HG03460 (cell line): ENCODE measurements around the gene SYTL2.
"Not testable (repeated sequence)": the region's sequence is repeated elsewhere in the genome, so short reads cannot be mapped to it uniquely, and the experiment has no call there.

Experiments used
- ATAC-seq: cut with Tn5 transposase; IDR thresholded peaks from one replicate; pipeline ENCODE4 v1.9.1; 2021; ENCODE audit not compliant: unreplicated experiment

SYTL2 gene

GRCh38 chr11:85695546-85695945, 115.4 kb downstream of the SYTL2 start:
- no peak for ATAC-seq

- ATAC-seq: no peak
Measured at GRCh38 chr11:85694385-85694980, 116.5 kb downstream of the SYTL2 start.

DNA sequence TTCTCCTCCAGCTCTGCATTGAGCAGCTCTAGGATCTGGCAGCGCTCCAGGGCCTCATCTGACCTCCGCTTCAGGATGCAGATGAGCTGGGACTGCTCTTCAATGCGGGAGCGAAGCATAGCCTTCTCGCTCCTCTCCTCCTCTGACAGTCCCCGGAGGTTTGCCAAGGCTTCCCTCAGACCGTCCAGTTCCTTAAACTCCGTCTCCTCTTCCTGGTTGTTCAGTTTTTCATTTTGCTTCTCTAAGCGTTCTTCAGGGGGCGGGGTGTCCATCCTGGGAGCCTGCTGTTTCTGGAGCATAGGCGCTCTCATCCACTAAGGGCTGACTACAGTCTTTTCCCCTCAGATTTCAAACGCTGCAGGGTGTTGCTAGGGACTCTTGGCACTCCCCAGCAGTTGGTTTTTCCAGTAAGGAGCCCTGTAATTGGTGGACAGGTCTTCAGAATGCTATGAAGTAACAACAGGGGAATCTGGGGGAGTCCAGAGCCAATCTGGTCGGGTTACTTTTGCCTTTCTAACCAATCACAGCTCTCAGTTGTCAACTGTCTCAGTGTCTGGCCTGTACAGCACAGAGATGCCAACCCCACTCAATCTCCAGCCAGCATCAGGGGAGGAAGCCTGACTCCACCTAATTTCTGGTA, 125.0 kb downstream of the SYTL2 start, which contains the start of gene CCDC89:
Gene CCDC89, minus strand, starts transcription at position 376 of the 640 bp plus-strand sequence. Its CDS starts 65 bp downstream, at position 311.
- ATAC-seq: no peak

DNA sequence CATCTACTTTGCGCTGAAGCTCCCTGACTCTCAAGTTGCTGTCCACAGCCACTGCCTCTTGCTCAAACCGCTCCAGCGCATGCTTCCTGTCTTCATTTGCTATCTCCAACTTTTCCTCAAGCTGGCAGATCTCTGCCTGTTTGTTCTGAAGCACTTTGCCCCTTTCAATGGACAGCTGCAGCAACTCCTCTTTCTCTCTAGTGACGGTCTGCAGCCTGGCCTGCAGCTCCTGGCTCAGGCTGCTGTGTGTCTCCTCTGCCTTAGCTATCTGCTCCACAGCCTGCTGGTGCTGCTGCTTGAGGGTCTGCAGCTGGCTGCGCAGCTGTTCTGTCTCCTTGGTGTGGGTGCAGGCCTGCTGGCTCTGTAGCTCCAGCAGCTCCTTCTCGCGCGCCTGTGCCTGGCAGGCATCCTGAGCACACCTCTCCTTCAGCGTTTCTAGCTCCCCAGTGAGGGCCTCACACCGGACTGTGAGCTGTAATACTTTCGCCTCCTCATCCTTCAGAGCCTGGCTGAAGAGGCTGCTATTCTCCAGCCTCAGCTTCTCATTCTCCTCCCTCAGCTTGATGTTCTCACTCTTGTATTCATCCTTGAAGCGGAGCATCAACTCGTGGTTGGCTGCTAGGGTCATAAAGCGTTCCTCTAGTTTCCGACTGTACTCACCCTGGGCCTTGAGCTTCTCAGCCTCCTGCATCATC, 125.7 kb downstream of the SYTL2 start:
- no peak for ATAC-seq

GRCh38 chr11:85682330-85683305, 128.3 kb downstream of the SYTL2 start:
- peak; percentile 83 for ATAC-seq

DNA sequence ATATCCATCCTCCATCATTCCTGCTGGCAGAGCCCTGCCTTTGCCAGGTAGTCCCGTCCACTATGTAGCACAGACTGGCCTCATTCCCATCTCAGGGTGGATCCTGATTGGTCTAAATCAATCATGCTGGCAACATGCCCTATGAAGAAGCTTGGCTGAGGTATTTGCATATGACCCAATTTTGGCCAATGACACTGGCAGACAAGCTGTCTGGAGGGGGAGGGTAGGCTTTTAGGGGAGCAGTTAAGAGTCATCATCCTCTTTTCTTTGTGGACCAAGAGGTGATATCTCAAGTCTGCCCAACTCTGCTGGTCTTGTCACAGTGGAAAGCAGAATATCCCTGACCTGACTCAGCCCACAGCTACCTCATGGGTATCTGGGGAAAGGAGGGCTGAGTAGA, 130.0 kb downstream of the SYTL2 start:
- ATAC-seq: no peak

DNA sequence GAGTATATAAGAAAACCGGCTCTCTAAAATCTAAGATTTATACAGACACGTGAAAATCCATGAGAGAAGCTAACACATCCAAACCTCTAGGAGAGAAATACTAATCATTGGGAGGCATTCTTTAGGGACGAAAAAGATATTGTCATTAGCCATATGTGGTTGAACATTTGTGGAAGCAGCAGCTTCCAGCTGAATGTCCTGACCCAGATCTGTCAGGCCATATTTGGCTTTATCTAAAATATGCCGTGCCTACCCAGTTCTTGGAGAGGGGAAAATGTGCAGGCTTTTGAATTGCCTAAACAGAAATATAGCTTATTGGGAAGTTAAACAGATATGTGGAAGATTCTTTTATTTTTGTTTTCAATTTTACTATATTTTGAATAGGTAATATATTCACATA, 131.4 kb downstream of the SYTL2 start:
- ATAC-seq: no peak

DNA sequence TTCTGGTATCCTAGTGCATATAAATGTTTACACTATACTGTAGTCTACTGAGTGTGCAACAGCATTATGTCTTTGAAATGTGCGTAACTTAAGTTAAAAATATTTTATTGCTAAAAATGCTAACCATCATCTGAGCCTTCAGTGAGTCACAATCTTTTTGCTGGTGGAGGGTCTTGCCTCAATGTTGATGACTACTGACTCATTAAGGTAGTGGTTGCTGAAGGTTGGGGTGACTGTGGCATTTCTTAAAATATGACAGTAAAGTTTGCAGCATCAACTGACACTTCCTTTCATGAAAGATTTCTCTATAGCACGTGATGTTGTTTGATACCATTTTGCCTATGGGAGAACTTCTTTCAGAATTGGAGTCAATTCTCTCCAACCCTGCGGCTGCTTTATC, 137.5 kb downstream of the SYTL2 start:
- no peak for ATAC-seq

GRCh38 chr11:85672105-85672902, 138.6 kb downstream of the SYTL2 start:
- no peak for ATAC-seq

DNA sequence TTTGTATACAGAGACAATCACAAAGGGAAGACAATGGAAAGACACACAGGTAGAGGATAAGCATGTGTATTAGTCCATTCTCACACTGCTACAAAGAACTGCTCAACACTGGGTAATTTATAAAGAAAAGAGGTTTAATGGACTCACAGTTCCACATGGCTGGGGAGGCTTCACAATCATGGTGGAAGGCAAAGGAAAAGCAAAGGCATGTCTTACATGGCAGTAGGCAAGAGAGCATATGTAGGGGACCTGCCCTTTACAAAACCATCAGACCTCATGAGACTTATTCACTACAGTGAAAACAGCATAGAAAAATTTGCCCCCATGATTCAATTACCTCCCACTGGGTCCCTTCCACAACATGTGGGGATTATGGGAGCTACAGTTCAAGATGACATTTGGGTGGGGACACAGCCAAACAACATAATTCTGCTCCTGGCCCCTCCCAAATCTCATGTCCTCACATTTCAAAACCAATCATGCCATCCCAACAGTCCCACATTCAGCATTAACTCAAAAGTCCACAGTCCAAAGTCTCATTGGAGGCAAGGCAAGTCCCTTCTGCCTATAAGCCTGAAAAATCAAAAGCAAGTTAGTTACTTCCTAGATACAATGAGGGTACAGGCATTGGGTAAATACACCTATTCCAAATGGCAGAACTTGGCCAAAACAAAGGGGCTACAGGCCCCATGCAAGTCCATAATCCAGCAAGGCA, 139.8 kb downstream of the SYTL2 start:
- ATAC-seq: not testable (repeated sequence)

DNA sequence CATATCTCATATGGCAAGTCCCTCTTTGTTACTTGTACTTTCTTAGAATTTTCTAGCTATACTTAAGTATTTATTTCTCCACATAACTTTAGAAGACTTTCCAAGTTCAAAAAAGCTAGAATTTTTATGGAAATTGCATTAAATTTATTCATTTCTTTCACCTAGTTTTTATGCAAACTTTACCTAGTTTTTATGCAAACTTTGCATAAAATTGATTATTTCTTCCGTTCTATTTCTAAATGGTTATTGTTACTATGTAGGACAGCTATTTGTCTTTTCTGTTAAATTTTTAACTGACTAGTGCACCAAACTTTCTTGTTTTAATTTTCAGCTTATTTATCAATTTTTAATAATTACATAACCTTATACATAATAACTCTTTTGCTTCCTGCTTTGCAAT, 142.8 kb downstream of the SYTL2 start:
- ATAC-seq: no peak

DNA sequence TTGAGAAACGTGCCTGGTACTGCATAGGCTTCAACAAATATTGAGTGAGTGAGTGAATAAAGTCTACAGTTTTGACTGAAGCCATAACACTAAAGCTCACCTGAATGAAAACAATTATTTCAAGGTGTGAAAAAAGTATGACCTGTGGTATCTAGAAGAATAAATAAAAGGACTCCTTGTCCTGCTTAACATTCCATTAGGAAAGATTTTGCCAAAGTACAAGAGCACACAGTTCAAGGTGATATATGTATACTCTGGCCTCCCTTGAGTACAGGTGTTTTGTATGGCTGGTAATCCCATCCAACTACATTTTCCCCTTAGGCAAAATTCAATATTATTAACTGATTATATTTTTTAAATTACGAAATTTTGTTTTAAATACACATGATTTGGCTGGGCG, 144.3 kb downstream of the SYTL2 start:
- ATAC-seq: no peak

- ATAC-seq: no peak
Measured at GRCh38 chr11:85665733-85666132, 145.2 kb downstream of the SYTL2 start.

GRCh38 chr11:85664615-85665481, 146.1 kb downstream of the SYTL2 start, which contains the start of gene CREBZF:
Gene CREBZF, minus strand, starts transcription at chr11:85665129. Its CDS starts 254 bp downstream, at chr11:85664875.
- ATAC-seq: peak; percentile 86

GRCh38 chr11:85663753-85664614, 147.0 kb downstream of the SYTL2 start:
- peak; percentile 72 for ATAC-seq

GRCh38 chr11:85663080-85663752, 147.7 kb downstream of the SYTL2 start:
- ATAC-seq: no peak
